Thoracic aorta (tissue), 2 donors: ENCODE measurements around the gene CISTR. TPM values are rescaled to one million over a fixed set of nuclear protein-coding genes. Genes with fewer than 3 reads are reported as not detected.

ENCODE experiments used
- ATAC-seq: fragments of 150-250 bp; one replicate; pipeline ENCODE4 v1.8.0; 2017; ENCODE audit warnings: low read depth; ENCODE audit not compliant: insufficient number of reproducible peaks, low FRiP score
- DNase-seq: peaks from one replicate; pipeline ENCODE4 v3.0.0-alpha.2; 2020; ENCODE audit warnings: low spot score
- H3K27ac ChIP-seq, 2 donors: fragments of 200-600 bp; sonication (generic); 1 replicate in 1 of 2; 2 replicates in 1 of 2; pipeline ENCODE4 v1.5.1; 2016; ENCODE audit warnings: mild to moderate bottlenecking in 2 of 2, moderate library complexity in 2 of 2
- H3K27me3 ChIP-seq: fragments of 200-600 bp; sonication (generic); replicated peaks from 2 replicates; pipeline ENCODE4 v1.6.0; 2016; ENCODE audit warnings: mild to moderate bottlenecking; ENCODE audit not compliant: insufficient read depth
- H3K36me3 ChIP-seq: fragments of 200-600 bp; sonication (generic); one replicate; pipeline ENCODE4 v1.5.1; 2016
- H3K4me1 ChIP-seq, 2 donors: fragments of 200-600 bp; sonication (generic); 1 replicate in 1 of 2; 2 replicates in 1 of 2; pipeline versions ENCODE4 v1.5.1 to v1.6.0; 2016; ENCODE audit warnings: low read depth in 2 of 2, mild to moderate bottlenecking in 1 of 2; ENCODE audit not compliant: control insufficient read depth in 1 of 2
- H3K4me3 ChIP-seq: fragments of 200-600 bp; sonication (generic); 2 replicates; pipeline ENCODE4 v1.5.1; 2016; ENCODE audit warnings: mild to moderate bottlenecking
- H3K9me3 ChIP-seq: fragments of 200-600 bp; sonication (generic); 2 replicates; pipeline ENCODE4 v1.5.1; 2016
- CTCF ChIP-seq: fragments of 200-600 bp; sonication (generic); IDR thresholded peaks from one replicate; pipeline ENCODE4 v1.5.1; 2019; ENCODE audit warnings: antibody characterized with exemption
- total RNA-seq, 2 donors: library from RNA; depleted of rRNA; stranded (reverse); fragments of >200 nt; gene quantifications; one replicate each; pipeline versions ENCODE4 v1.1.0 to v1.2.3, GENCODE V29; 2016

Gene CISTR
- total RNA-seq, 2 donors from 2014 or later, result not detected

GRCh38 chr12:53755451-53755891 lies 3.7 kb upstream of the CISTR start:
- H3K27me3 ChIP-seq, result no peaks in the 10 kb centered on the region

GRCh38 chr12:53754633-53755264 lies 3.0 kb upstream of the CISTR start:
- no peak for TF ChIP-seq CTCF
- H3K27me3 ChIP-seq, result no peaks in the 10 kb centered on the region
- no peak for ATAC-seq

More at GRCh38 chr12:53755451-53755891, 3.7 kb upstream of the CISTR start:
- Histone ChIP-seq H3K27ac (no peak overlapping the region), H3K9me3 (no peaks in the 10 kb centered on the region), H3K4me1 (peaks cover 15 to 18% of the 10 kb centered on the region in 2 donors), H3K4me3 (no peak overlapping the region), H3K36me3 (no peaks in the 10 kb centered on the region)
- DNase-seq (no peak), ATAC-seq (no peak)
- TF ChIP-seq CTCF, result no peak

GRCh38 chr12:53754188-53754585 lies 2.4 kb upstream of the CISTR start:
- no peaks in the 10 kb centered on the region for H3K36me3 ChIP-seq
- ATAC-seq (no peak), DNase-seq (no peak)
- no peak overlapping the region for H3K4me3 ChIP-seq
- peaks cover 15 to 19% of the 10 kb centered on the region in 2 donors for H3K4me1 ChIP-seq
- no peak overlapping the region for H3K27ac ChIP-seq
- no peaks in the 10 kb centered on the region for H3K27me3 ChIP-seq
- TF ChIP-seq CTCF, result no peak
- no peaks in the 10 kb centered on the region for H3K9me3 ChIP-seq

More at GRCh38 chr12:53754633-53755264, 3.0 kb upstream of the CISTR start:
- no peak for DNase-seq
- H3K9me3 ChIP-seq, result no peaks in the 10 kb centered on the region
- H3K4me3 ChIP-seq, result no peak overlapping the region
- H3K4me1 ChIP-seq, result peaks cover 15 to 19% of the 10 kb centered on the region in 2 donors
- no peaks in the 10 kb centered on the region for H3K36me3 ChIP-seq
- H3K27ac ChIP-seq, result no peak overlapping the region

- H3K27ac ChIP-seq, result no peak overlapping the region
These were observed 842 bp upstream of the CISTR start for GRCh38 chr12:53752621-53753020.

GRCh38 chr12:53752192-53752601 lies 418 bp upstream of the CISTR start:
- no peak for TF ChIP-seq CTCF
- H3K36me3 ChIP-seq, result no peaks in the 10 kb centered on the region
- DNase-seq, result no peak
- peaks cover 8% of the 10 kb centered on the region for H3K27me3 ChIP-seq
- H3K27ac ChIP-seq, result no peak overlapping the region
- peak overlapping the region; percentile 75 for H3K4me3 ChIP-seq
- H3K4me1 ChIP-seq, result peaks cover 15 to 19% of the 10 kb centered on the region in 2 donors
- no peaks in the 10 kb centered on the region for H3K9me3 ChIP-seq
- ATAC-seq, result no peak

More at GRCh38 chr12:53752621-53753020, 842 bp upstream of the CISTR start:
- Histone ChIP-seq H3K27me3 (peaks cover 4% of the 10 kb centered on the region), H3K36me3 (no peaks in the 10 kb centered on the region), H3K4me1 (peaks cover 15 to 19% of the 10 kb centered on the region in 2 donors), H3K9me3 (no peaks in the 10 kb centered on the region), H3K4me3 (no peak overlapping the region)
- no peak for DNase-seq
- ATAC-seq, result no peak
- no peak for TF ChIP-seq CTCF
